Lower leg skin (tissue), 3 donors: ENCODE results near the gene MYDGF.

Source experiments
- POLR2A ChIP-seq, 2 donors: fragments of 450-650 bp; IDR thresholded peaks; one replicate each; pipeline ENCODE4 v1.6.1; 2016 to 2017; ENCODE audit warnings: antibody characterized with exemption in 2 of 2, mild to moderate bottlenecking in 1 of 2, moderate library complexity in 1 of 2
- TF ChIP-seq, protein P1 (sequence below), 3 donors: fragments of 450-650 bp; IDR thresholded peaks; one replicate each; pipeline ENCODE4 v1.5.1; 2016; ENCODE audit warnings: antibody characterized with exemption in 3 of 3, mild to moderate bottlenecking in 3 of 3, moderate library complexity in 2 of 3

GRCh38 chr19:4705413-4706131 is 35.4 kb upstream of the MYDGF start:
- TF ChIP-seq, protein P1, sequence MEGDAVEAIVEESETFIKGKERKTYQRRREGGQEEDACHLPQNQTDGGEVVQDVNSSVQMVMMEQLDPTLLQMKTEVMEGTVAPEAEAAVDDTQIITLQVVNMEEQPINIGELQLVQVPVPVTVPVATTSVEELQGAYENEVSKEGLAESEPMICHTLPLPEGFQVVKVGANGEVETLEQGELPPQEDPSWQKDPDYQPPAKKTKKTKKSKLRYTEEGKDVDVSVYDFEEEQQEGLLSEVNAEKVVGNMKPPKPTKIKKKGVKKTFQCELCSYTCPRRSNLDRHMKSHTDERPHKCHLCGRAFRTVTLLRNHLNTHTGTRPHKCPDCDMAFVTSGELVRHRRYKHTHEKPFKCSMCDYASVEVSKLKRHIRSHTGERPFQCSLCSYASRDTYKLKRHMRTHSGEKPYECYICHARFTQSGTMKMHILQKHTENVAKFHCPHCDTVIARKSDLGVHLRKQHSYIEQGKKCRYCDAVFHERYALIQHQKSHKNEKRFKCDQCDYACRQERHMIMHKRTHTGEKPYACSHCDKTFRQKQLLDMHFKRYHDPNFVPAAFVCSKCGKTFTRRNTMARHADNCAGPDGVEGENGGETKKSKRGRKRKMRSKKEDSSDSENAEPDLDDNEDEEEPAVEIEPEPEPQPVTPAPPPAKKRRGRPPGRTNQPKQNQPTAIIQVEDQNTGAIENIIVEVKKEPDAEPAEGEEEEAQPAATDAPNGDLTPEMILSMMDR (IDR thresholded peaks at IDR 0.05): no peak
- TF ChIP-seq POLR2A (IDR thresholded peaks at IDR 0.05): no peak
